ENCODE measurements around the gene DMRT1. TPM values are rescaled to one million over a fixed set of nuclear protein-coding genes. Genes with fewer than 3 reads are reported as not detected.

DMRT1 gene
- total and polyA plus RNA-seq, 9 of the 15 experiments (the other 6 are each of a cell fraction or from before 2014, with no cell fraction given): not detected

DNA sequence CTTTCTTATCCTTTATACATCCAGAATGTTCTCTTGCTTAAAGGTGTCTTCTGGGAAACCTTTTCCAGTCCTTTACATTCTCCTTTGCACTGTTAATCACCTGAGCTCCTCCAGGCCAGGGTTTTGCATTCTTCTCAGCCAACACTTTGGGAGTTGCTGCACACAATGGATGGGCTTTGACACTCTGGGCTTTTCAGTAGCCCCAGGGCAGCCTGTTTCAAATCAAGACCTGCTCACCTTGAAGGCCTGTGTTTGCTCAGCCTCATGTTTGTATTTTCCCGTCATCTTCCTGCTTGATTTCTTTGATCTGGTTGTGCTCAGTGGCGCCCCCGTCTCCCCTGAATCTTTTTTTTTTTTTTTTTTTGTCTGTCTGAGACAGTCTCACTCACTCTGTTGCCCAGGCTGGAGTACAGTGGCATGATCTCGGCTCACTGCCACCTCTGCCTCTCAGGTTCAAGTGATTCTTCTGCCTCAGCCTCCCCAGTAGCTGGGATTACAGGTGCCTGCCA, 41.0 kb downstream of the DMRT1 start:
- Histone ChIP-seq H3K27me3 (ENCODE audit: control insufficient read depth in 2 of 2, insufficient read depth in 2 of 2, low read length in 2 of 2) (peaks cover 0 to 8% of the 10 kb centered on the region in 2 experiments; a peak in 1 of 5 replicates), H3K79me2 (ENCODE audit: control insufficient read depth, insufficient read depth, low read length) (no peaks in the 10 kb centered on the region), H3K27ac (ENCODE audit: extremely low read depth, low read depth, low read length) (no peak overlapping the region), H3K4me3 (no peak overlapping the region), H3K36me3 (ENCODE audit: control insufficient read depth, insufficient read depth, low read length) (no peaks in the 10 kb centered on the region), H3K9me1 (ENCODE audit: control insufficient read depth, insufficient read depth, low read length) (no peaks in the 10 kb centered on the region), H3K9me3 (replicated peaks; ENCODE audit: control insufficient read depth, insufficient read depth, low read depth, low read length) (no peaks in the 10 kb centered on the region), H3K9ac (ENCODE audit: insufficient read depth in 1 of 2, low read depth in 2 of 2, low read length in 2 of 2) (no peak overlapping the region), H3K4me2 (ENCODE audit: insufficient read depth, low read length) (no peak overlapping the region), H4K20me1 (replicated peaks; ENCODE audit: control insufficient read depth, insufficient read depth, low read length) (no peaks in the 10 kb centered on the region), H2AFZ (ENCODE audit: low read depth, low read length) (no peak overlapping the region), H3K4me1 (replicated peaks in 1 of 2; ENCODE audit: control insufficient read depth in 2 of 2, insufficient read depth in 2 of 2, low read length in 2 of 2) (no peaks in the 10 kb centered on the region)
- ATAC-seq (no peak), DNase-seq (ENCODE audit: extremely low read depth in 1 of 4, low spot score in 3 of 4) (no peak), FAIRE-seq (no peak)
- intact Hi-C loops (cut with micrococcal nuclease): loop anchor here (10.0 kb wide), 1 partner anchor 992 kb away; no protein-coding TSS in a partner anchor
- 0% methylated on average over 3 of the region's 4 CpGs for WGBS (ENCODE audit: insufficient coverage, low coverage, missing lambda C conversion rate)
- no TSS peak for BruUV-seq (replicated peaks)
- in situ Hi-C loops (cut with MboI): loop anchor here (5.0 kb wide), 1 partner anchor 125 kb away; no protein-coding TSS in a partner anchor
- TF ChIP-seq CBX2 (IDR thresholded peaks at IDR 0.05; ENCODE audit: insufficient read depth, low read length, poor library complexity, severe bottlenecking) (no peak), JUND (IDR thresholded peaks at IDR 0.05; ENCODE audit: borderline replicate concordance, low read depth, low read length) (no peak), JUND (tag; IDR thresholded peaks at IDR 0.05; ENCODE audit: borderline replicate concordance, low read depth, low read length) (no peak)
- ChIA-PET CTCF (ENCODE audit: low intra/inter-chr PET ratio) (no interaction called here), POLR2A (no interaction called here)

DNA sequence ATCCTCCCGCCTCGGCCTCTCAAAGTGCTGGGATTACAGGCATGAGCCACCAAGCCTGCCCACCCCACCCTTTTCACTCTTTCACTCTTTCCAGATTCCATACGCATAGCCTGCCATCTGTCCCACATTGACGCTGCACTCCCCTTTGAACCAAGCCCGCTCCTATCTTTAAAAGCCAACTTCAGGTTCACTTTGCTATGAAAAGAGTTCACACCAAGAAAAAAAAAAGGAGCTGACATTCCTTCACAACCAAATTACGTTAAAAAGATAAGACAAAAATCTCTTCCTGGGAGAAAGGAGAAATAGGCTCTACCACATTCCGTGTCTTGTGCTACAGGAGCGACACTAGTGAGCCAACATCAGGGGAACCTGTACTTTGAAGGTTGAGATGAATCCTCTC, 41.5 kb downstream of the DMRT1 start:
- Histone ChIP-seq H3K9ac (ENCODE audit: insufficient read depth in 1 of 2, low read depth in 2 of 2, low read length in 2 of 2) (no peak overlapping the region), H3K9me3 (replicated peaks; ENCODE audit: control insufficient read depth, insufficient read depth, low read depth, low read length) (no peaks in the 10 kb centered on the region), H4K20me1 (replicated peaks; ENCODE audit: control insufficient read depth, insufficient read depth, low read length) (no peaks in the 10 kb centered on the region), H3K36me3 (ENCODE audit: control insufficient read depth, insufficient read depth, low read length) (no peaks in the 10 kb centered on the region), H3K27me3 (ENCODE audit: control insufficient read depth in 2 of 2, insufficient read depth in 2 of 2, low read length in 2 of 2) (peaks cover 0 to 8% of the 10 kb centered on the region in 2 experiments; a peak in 1 of 5 replicates), H3K4me2 (ENCODE audit: insufficient read depth, low read length) (no peak overlapping the region), H3K27ac (ENCODE audit: extremely low read depth, low read depth, low read length) (no peak overlapping the region), H2AFZ (ENCODE audit: low read depth, low read length) (no peak overlapping the region), H3K4me1 (replicated peaks in 1 of 2; ENCODE audit: control insufficient read depth in 2 of 2, insufficient read depth in 2 of 2, low read length in 2 of 2) (no peaks in the 10 kb centered on the region), H3K4me3 (no peak overlapping the region), H3K79me2 (ENCODE audit: control insufficient read depth, insufficient read depth, low read length) (no peaks in the 10 kb centered on the region), H3K9me1 (ENCODE audit: control insufficient read depth, insufficient read depth, low read length) (no peaks in the 10 kb centered on the region)
- in situ Hi-C loops (cut with MboI): loop anchor here (5.0 kb wide), 1 partner anchor 124 kb away; no protein-coding TSS in a partner anchor
- ATAC-seq: no peak
- no TSS peak for BruUV-seq (replicated peaks)
- ChIA-PET POLR2A (no interaction called here), CTCF (ENCODE audit: low intra/inter-chr PET ratio) (no interaction called here)
- FAIRE-seq: no peak
- DNase-seq (ENCODE audit: extremely low read depth in 1 of 4, low spot score in 3 of 4): no peak
- intact Hi-C loops (cut with micrococcal nuclease): loop anchor here (10.0 kb wide), 1 partner anchor 992 kb away; no protein-coding TSS in a partner anchor
- 3% methylated on average over 8 of the region's 8 CpGs for WGBS (ENCODE audit: insufficient coverage, low coverage, missing lambda C conversion rate)
- TF ChIP-seq, protein P1, sequence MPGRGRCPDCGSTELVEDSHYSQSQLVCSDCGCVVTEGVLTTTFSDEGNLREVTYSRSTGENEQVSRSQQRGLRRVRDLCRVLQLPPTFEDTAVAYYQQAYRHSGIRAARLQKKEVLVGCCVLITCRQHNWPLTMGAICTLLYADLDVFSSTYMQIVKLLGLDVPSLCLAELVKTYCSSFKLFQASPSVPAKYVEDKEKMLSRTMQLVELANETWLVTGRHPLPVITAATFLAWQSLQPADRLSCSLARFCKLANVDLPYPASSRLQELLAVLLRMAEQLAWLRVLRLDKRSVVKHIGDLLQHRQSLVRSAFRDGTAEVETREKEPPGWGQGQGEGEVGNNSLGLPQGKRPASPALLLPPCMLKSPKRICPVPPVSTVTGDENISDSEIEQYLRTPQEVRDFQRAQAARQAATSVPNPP (IDR thresholded peaks at IDR 0.05; ENCODE audit: borderline replicate concordance, insufficient read depth, insufficient read length): no peak
- TF ChIP-seq BHLHE40 (IDR thresholded peaks at IDR 0.05; ENCODE audit: low read length) (no peak), TAF1 (IDR thresholded peaks at IDR 0.05; ENCODE audit: control insufficient read depth, extremely low read depth, insufficient read depth, low read length, severe bottlenecking) (no peak), FOXK1 (CRISPR knock-in tag; IDR thresholded peaks at IDR 0.05; ENCODE audit: borderline replicate concordance) (no peak), ZNF239 (CRISPR knock-in tag; IDR thresholded peaks at IDR 0.05) (no peak), MECOM (CRISPR knock-in tag; IDR thresholded peaks at IDR 0.05) (no peak)
- TF ChIP-seq, protein P2, sequence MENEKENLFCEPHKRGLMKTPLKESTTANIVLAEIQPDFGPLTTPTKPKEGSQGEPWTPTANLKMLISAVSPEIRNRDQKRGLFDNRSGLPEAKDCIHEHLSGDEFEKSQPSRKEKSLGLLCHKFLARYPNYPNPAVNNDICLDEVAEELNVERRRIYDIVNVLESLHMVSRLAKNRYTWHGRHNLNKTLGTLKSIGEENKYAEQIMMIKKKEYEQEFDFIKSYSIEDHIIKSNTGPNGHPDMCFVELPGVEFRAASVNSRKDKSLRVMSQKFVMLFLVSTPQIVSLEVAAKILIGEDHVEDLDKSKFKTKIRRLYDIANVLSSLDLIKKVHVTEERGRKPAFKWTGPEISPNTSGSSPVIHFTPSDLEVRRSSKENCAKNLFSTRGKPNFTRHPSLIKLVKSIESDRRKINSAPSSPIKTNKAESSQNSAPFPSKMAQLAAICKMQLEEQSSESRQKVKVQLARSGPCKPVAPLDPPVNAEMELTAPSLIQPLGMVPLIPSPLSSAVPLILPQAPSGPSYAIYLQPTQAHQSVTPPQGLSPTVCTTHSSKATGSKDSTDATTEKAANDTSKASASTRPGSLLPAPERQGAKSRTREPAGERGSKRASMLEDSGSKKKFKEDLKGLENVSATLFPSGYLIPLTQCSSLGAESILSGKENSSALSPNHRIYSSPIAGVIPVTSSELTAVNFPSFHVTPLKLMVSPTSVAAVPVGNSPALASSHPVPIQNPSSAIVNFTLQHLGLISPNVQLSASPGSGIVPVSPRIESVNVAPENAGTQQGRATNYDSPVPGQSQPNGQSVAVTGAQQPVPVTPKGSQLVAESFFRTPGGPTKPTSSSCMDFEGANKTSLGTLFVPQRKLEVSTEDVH (IDR thresholded peaks at IDR 0.05; ENCODE audit: low read depth, partially characterized antibody): no peak

Measured in K562 (cell line).